Esophagus muscularis mucosa (tissue), 4 donors: Measurements from ENCODE around the gene FAM209A.

Experiments used
- CTCF ChIP-seq, 3 experiments: fragments of 200-600 bp in 2 of 3; fragments of 450-650 bp in 1 of 3; sonication (generic) in 2 of 3; IDR thresholded peaks; one replicate each; pipeline ENCODE4 v1.5.1; 2017 to 2019; ENCODE audit warnings: antibody characterized with exemption in 3 of 3, mild to moderate bottlenecking in 2 of 3, moderate library complexity in 1 of 3
- EP300 ChIP-seq: sonication (generic); formaldehyde crosslinking; IDR thresholded peaks from one replicate; pipeline ENCODE4 v1.6.1; 2017; ENCODE audit warnings: antibody characterized with exemption
- POLR2A ChIP-seq: fragments of 450-650 bp; IDR thresholded peaks from one replicate; pipeline ENCODE4 v1.6.1; 2017; ENCODE audit warnings: antibody characterized with exemption, moderate library complexity, mild to moderate bottlenecking, low read depth
- POLR2AphosphoS5 ChIP-seq, 2 donors: sonication (generic); formaldehyde crosslinking; IDR thresholded peaks; one replicate each; pipeline ENCODE4 v1.6.1; 2017; ENCODE audit warnings: antibody characterized with exemption in 2 of 2

GRCh38 chr20:56540415-56540814, 15.9 kb downstream of the FAM209A start:
- TF ChIP-seq CTCF (IDR thresholded peaks at IDR 0.05) (no peak), POLR2AphosphoS5 (IDR thresholded peaks at IDR 0.05) (no peak), POLR2A (no peak), EP300 (no peak)
